HL-60 (cell line): ENCODE data around the gene SMIM1.

Experiments
- CTCF ChIP-seq: IDR thresholded peaks from one replicate; pipeline ENCODE4 v1.5.1; 2011; ENCODE audit warnings: low read length, control low read depth, inconsistent platforms; ENCODE audit not compliant: insufficient read depth
- POLR2AphosphoS5 ChIP-seq: IDR thresholded peaks from 2 replicates; pipeline ENCODE4 v1.6.1; 2012; ENCODE audit warnings: low read depth
- REST ChIP-seq: IDR thresholded peaks from 2 replicates; pipeline ENCODE4 v1.6.1; 2012; ENCODE audit warnings: low read depth; ENCODE audit not compliant: insufficient replicate concordance

DNA sequence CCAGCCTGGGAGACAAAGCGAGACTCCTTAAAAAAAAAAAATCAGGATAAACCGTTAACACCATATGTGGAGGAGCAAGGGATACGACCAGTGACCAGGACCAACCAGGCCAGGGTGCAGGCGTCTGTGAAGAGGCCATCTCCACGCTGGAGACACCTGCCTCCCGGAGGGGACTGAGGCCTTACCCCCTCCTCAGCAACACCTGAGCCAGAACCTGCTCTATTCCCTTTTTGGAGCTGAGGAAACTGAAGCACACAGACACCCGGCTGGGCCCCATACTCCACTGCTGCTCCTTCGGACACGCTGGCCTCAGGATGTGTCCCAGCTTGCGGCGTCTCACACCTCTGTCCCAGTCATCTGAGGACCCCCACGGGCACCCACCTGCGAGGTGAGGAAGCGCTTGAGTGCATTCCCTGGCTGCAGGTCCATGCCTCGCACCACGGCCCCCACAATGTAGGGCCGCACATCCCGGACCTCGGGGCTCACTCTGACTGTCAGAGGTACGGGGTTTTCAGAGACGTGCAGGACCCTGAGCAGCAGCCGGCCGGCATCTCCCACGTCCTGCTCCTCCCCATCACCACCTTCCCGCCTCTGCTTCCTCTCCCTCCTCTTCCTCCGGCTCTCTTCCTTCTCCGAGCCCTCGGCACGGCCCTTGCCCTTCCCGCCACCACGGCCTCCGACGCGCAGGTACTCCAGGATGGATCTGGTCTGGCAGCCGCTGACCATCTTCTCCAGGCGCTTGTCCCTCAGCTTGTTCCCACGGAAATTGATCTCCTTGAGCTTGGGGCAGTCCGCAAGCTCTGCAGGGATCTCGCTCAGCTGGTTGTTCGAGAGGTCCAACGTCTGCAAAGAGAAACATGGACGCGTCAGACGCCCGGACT lies 14.2 kb downstream of the SMIM1 start:
- no peak for TF ChIP-seq CTCF
- no peak for TF ChIP-seq POLR2AphosphoS5
- TF ChIP-seq REST, result no peak
